ENCODE measurements around the gene DNER. TPM values are rescaled to one million over a fixed set of nuclear protein-coding genes. Genes with fewer than 3 reads are reported as not detected.
A peak's percentile ranks its signal among the peaks of the same experiment; 100 is the strongest.

DNER gene
- total and polyA plus RNA-seq, 4 donors = 56.5 to 446 (median 269) TPM

GRCh38 chr2:229636571-229636970 is 77.8 kb downstream of the DNER start:
- Histone ChIP-seq H3K4me1 (ENCODE audit: control insufficient read depth, insufficient read depth, low read length) (peaks cover 18% of the 10 kb centered on the region), H3K36me3 (ENCODE audit: control insufficient read depth, insufficient read depth, low read length) (no peaks in the 10 kb centered on the region), H3K4me3 (ENCODE audit: low read depth, low read length) (no peak overlapping the region), H3K27me3 (ENCODE audit: control insufficient read depth, insufficient read depth, low read length) (no peaks in the 10 kb centered on the region), H3K27ac (ENCODE audit: low read depth, low read length) (no peak overlapping the region), H3K9me3 (ENCODE audit: control insufficient read depth, insufficient read depth, low read length) (no peaks in the 10 kb centered on the region)
- no peak for DNase-seq (ENCODE audit: low read depth in 4 of 6, low spot score in 6 of 6)

- Histone ChIP-seq H3K36me3 (ENCODE audit: control insufficient read depth, insufficient read depth, low read length) (no peaks in the 10 kb centered on the region), H3K4me1 (ENCODE audit: control insufficient read depth, insufficient read depth, low read length) (peaks cover 18% of the 10 kb centered on the region), H3K4me3 (ENCODE audit: low read depth, low read length) (no peak overlapping the region), H3K27me3 (ENCODE audit: control insufficient read depth, insufficient read depth, low read length) (no peaks in the 10 kb centered on the region), H3K9me3 (ENCODE audit: control insufficient read depth, insufficient read depth, low read length) (no peaks in the 10 kb centered on the region), H3K27ac (ENCODE audit: low read depth, low read length) (no peak overlapping the region)
- no CpG with 5 or more reads among the region's 1 CpG for WGBS (ENCODE audit: insufficient coverage)
- peak in 1 of 6 donors; percentile 40 for DNase-seq (ENCODE audit: low read depth in 4 of 6, low spot score in 6 of 6)
Observed at GRCh38 chr2:229635371-229635680, 79.0 kb downstream of the DNER start.

- Histone ChIP-seq H3K9me3 (ENCODE audit: control insufficient read depth, insufficient read depth, low read length) (no peaks in the 10 kb centered on the region), H3K27me3 (ENCODE audit: control insufficient read depth, insufficient read depth, low read length) (no peaks in the 10 kb centered on the region), H3K4me3 (ENCODE audit: low read depth, low read length) (no peak overlapping the region), H3K4me1 (ENCODE audit: control insufficient read depth, insufficient read depth, low read length) (peaks cover 18% of the 10 kb centered on the region), H3K36me3 (ENCODE audit: control insufficient read depth, insufficient read depth, low read length) (no peaks in the 10 kb centered on the region), H3K27ac (ENCODE audit: low read depth, low read length) (peak overlapping the region; percentile 29)
- WGBS (ENCODE audit: insufficient coverage) = 1% methylated on average over 8 of the region's 9 CpGs
- DNase-seq (ENCODE audit: low read depth in 4 of 6, low spot score in 6 of 6) = peak; percentile 72 to 97 (median 82)
Observed at GRCh38 chr2:229634601-229635370, 79.6 kb downstream of the DNER start.

GRCh38 chr2:229633556-229633955 is 80.8 kb downstream of the DNER start:
- Histone ChIP-seq H3K27ac (ENCODE audit: low read depth, low read length) (peak overlapping the region; percentile 66), H3K4me1 (ENCODE audit: control insufficient read depth, insufficient read depth, low read length) (peaks cover 18% of the 10 kb centered on the region), H3K9me3 (ENCODE audit: control insufficient read depth, insufficient read depth, low read length) (no peaks in the 10 kb centered on the region), H3K27me3 (ENCODE audit: control insufficient read depth, insufficient read depth, low read length) (no peaks in the 10 kb centered on the region), H3K4me3 (ENCODE audit: low read depth, low read length) (no peak overlapping the region), H3K36me3 (ENCODE audit: control insufficient read depth, insufficient read depth, low read length) (no peaks in the 10 kb centered on the region)
- WGBS (ENCODE audit: insufficient coverage) = 40% methylated on average over 6 of the region's 7 CpGs
- peak in 2 of 6 donors; percentile 36 to 63 for DNase-seq (ENCODE audit: low read depth in 4 of 6, low spot score in 6 of 6)

- Histone ChIP-seq H3K9me3 (ENCODE audit: control insufficient read depth, insufficient read depth, low read length) (no peaks in the 10 kb centered on the region), H3K27ac (ENCODE audit: low read depth, low read length) (no peak overlapping the region), H3K4me3 (ENCODE audit: low read depth, low read length) (no peak overlapping the region), H3K36me3 (ENCODE audit: control insufficient read depth, insufficient read depth, low read length) (no peaks in the 10 kb centered on the region), H3K4me1 (ENCODE audit: control insufficient read depth, insufficient read depth, low read length) (peaks cover 11% of the 10 kb centered on the region), H3K27me3 (ENCODE audit: control insufficient read depth, insufficient read depth, low read length) (no peaks in the 10 kb centered on the region)
- DNase-seq (ENCODE audit: low read depth in 4 of 6, low spot score in 6 of 6) = no peak
Observed at GRCh38 chr2:229629039-229629438, 85.3 kb downstream of the DNER start.

GRCh38 chr2:229627728-229628127 is 86.6 kb downstream of the DNER start:
- no peaks in the 10 kb centered on the region for H3K9me3 ChIP-seq (ENCODE audit: control insufficient read depth, insufficient read depth, low read length)
- H3K4me3 ChIP-seq (ENCODE audit: low read depth, low read length) = no peak overlapping the region
- H3K27ac ChIP-seq (ENCODE audit: low read depth, low read length) = no peak overlapping the region
- H3K36me3 ChIP-seq (ENCODE audit: control insufficient read depth, insufficient read depth, low read length) = no peaks in the 10 kb centered on the region
- peaks cover 14% of the 10 kb centered on the region for H3K4me1 ChIP-seq (ENCODE audit: control insufficient read depth, insufficient read depth, low read length)
- H3K27me3 ChIP-seq (ENCODE audit: control insufficient read depth, insufficient read depth, low read length) = no peaks in the 10 kb centered on the region
- WGBS (ENCODE audit: insufficient coverage) = 76% methylated on average over 3 of the region's 3 CpGs
- no peak for DNase-seq (ENCODE audit: low read depth in 4 of 6, low spot score in 6 of 6)

GRCh38 chr2:229622495-229623355 is 91.6 kb downstream of the DNER start:
- peak in 1 of 6 donors; percentile 58 for DNase-seq (ENCODE audit: low read depth in 4 of 6, low spot score in 6 of 6)
- H3K27ac ChIP-seq (ENCODE audit: low read depth, low read length) = no peak overlapping the region
- no peaks in the 10 kb centered on the region for H3K36me3 ChIP-seq (ENCODE audit: control insufficient read depth, insufficient read depth, low read length)
- no peaks in the 10 kb centered on the region for H3K9me3 ChIP-seq (ENCODE audit: control insufficient read depth, insufficient read depth, low read length)
- no peaks in the 10 kb centered on the region for H3K27me3 ChIP-seq (ENCODE audit: control insufficient read depth, insufficient read depth, low read length)
- H3K4me3 ChIP-seq (ENCODE audit: low read depth, low read length) = no peak overlapping the region
- WGBS (ENCODE audit: insufficient coverage) = 99% methylated on average over 8 of the region's 12 CpGs
- peaks cover 19% of the 10 kb centered on the region for H3K4me1 ChIP-seq (ENCODE audit: control insufficient read depth, insufficient read depth, low read length)

GRCh38 chr2:229620759-229621158 is 93.6 kb downstream of the DNER start:
- H3K27ac ChIP-seq (ENCODE audit: low read depth, low read length) = no peak overlapping the region
- H3K4me3 ChIP-seq (ENCODE audit: low read depth, low read length) = no peak overlapping the region
- H3K9me3 ChIP-seq (ENCODE audit: control insufficient read depth, insufficient read depth, low read length) = no peaks in the 10 kb centered on the region
- no peaks in the 10 kb centered on the region for H3K36me3 ChIP-seq (ENCODE audit: control insufficient read depth, insufficient read depth, low read length)
- 70% methylated on average over 3 of the region's 5 CpGs for WGBS (ENCODE audit: insufficient coverage)
- H3K27me3 ChIP-seq (ENCODE audit: control insufficient read depth, insufficient read depth, low read length) = no peaks in the 10 kb centered on the region
- no peak for DNase-seq (ENCODE audit: low read depth in 4 of 6, low spot score in 6 of 6)
- H3K4me1 ChIP-seq (ENCODE audit: control insufficient read depth, insufficient read depth, low read length) = peaks cover 18% of the 10 kb centered on the region

GRCh38 chr2:229620289-229620688 is 94.1 kb downstream of the DNER start:
- H3K9me3 ChIP-seq (ENCODE audit: control insufficient read depth, insufficient read depth, low read length) = no peaks in the 10 kb centered on the region
- H3K4me3 ChIP-seq (ENCODE audit: low read depth, low read length) = no peak overlapping the region
- WGBS (ENCODE audit: insufficient coverage) = 82% methylated on average over 4 of the region's 8 CpGs
- H3K36me3 ChIP-seq (ENCODE audit: control insufficient read depth, insufficient read depth, low read length) = no peaks in the 10 kb centered on the region
- peak in 1 of 6 donors; percentile 62 for DNase-seq (ENCODE audit: low read depth in 4 of 6, low spot score in 6 of 6)
- peaks cover 18% of the 10 kb centered on the region for H3K4me1 ChIP-seq (ENCODE audit: control insufficient read depth, insufficient read depth, low read length)
- no peaks in the 10 kb centered on the region for H3K27me3 ChIP-seq (ENCODE audit: control insufficient read depth, insufficient read depth, low read length)
- H3K27ac ChIP-seq (ENCODE audit: low read depth, low read length) = no peak overlapping the region

- Histone ChIP-seq H3K27ac (ENCODE audit: low read depth, low read length) (no peak overlapping the region), H3K9me3 (ENCODE audit: control insufficient read depth, insufficient read depth, low read length) (no peaks in the 10 kb centered on the region), H3K4me3 (ENCODE audit: low read depth, low read length) (no peak overlapping the region), H3K27me3 (ENCODE audit: control insufficient read depth, insufficient read depth, low read length) (no peaks in the 10 kb centered on the region), H3K36me3 (ENCODE audit: control insufficient read depth, insufficient read depth, low read length) (no peaks in the 10 kb centered on the region), H3K4me1 (ENCODE audit: control insufficient read depth, insufficient read depth, low read length) (peaks cover 6% of the 10 kb centered on the region)
- no peak for DNase-seq (ENCODE audit: low read depth in 4 of 6, low spot score in 6 of 6)
- WGBS (ENCODE audit: insufficient coverage) = 100% methylated on average over 2 of the region's 3 CpGs
Observed at GRCh38 chr2:229616433-229616832, 97.9 kb downstream of the DNER start.

Measured in spinal cord (tissue), 10 donors.